IMR-90 (cell line): ENCODE results near the gene NT5M. TPM values are rescaled to one million over a fixed set of nuclear protein-coding genes. Genes with fewer than 3 reads are reported as not detected.

Source experiments
- ATAC-seq: fragments of 200-7000 bp; cut with Tn5 transposase; 2 replicates; pipeline ENCODE4 v1.9.1; 2020; ENCODE audit warnings: low read depth, mild to moderate bottlenecking, moderate library complexity
- BruUV-seq: library from RNA; stranded (reverse); fragments of 400-500 nt; replicated peaks from 2 replicates; lab custom pipeline; 2021; lab: Mats Ljungman, UMichigan
- CTCF ChIA-PET: fragments of 300-600 bp; formaldehyde crosslinking; extraction: SDS; loops from one replicate; lab custom pipeline; 2021; ENCODE audit warnings: antibody characterized with exemption; lab: Yijun Ruan, JAX
- POLR2A ChIA-PET: fragments of 300-600 bp; sonication (Branson Sonifier 250); formaldehyde crosslinking; loops from one replicate; lab custom pipeline; 2022; ENCODE audit warnings: antibody characterized with exemption; ENCODE audit not compliant: unreplicated experiment; lab: Charles Lee
- DNase-seq: peaks from one replicate; pipeline ENCODE4 v3.0.0; 2013
- H2AFZ ChIP-seq: replicated peaks from 2 replicates; pipeline ENCODE3; 2013; ENCODE audit warnings: low read length, mild to moderate bottlenecking; ENCODE audit not compliant: poor library complexity
- H2AK5ac ChIP-seq: 2 replicates; pipeline ENCODE4 v1.6.1; 2013; ENCODE audit warnings: low read depth, low read length, inconsistent platforms
- H2AK9ac ChIP-seq: replicated peaks from 2 replicates; pipeline ENCODE3; 2013; ENCODE audit warnings: mild to moderate bottlenecking, low read depth, low read length, moderate library complexity; ENCODE audit not compliant: poor library complexity
- H2BK120ac ChIP-seq: 2 replicates; pipeline ENCODE4 v1.6.1; 2013; ENCODE audit warnings: low read depth, low read length, inconsistent platforms
- H2BK15ac ChIP-seq: 3 replicates; pipeline ENCODE4 v1.6.1; 2013; ENCODE audit warnings: low read depth, low read length, inconsistent platforms
- H2BK20ac ChIP-seq: 2 replicates; pipeline ENCODE4 v1.6.1; 2013; ENCODE audit warnings: low read depth, mild to moderate bottlenecking, inconsistent platforms, low read length, moderate library complexity
- H2BK5ac ChIP-seq: 2 replicates; pipeline ENCODE4 v1.6.1; 2013; ENCODE audit warnings: mild to moderate bottlenecking, low read depth, low read length, inconsistent platforms; ENCODE audit not compliant: poor library complexity, severe bottlenecking
- H3K14ac ChIP-seq: replicated peaks from 2 replicates; pipeline ENCODE4 v1.6.1; 2013; ENCODE audit warnings: low read depth, low read length, inconsistent platforms
- H3K18ac ChIP-seq: 2 replicates; pipeline ENCODE4 v1.6.1; 2013; ENCODE audit warnings: low read depth, low read length, control low read depth
- H3K23ac ChIP-seq: 2 replicates; pipeline ENCODE4 v1.6.1; 2013; ENCODE audit warnings: low read depth, low read length, inconsistent platforms
- H3K27ac ChIP-seq: 2 replicates; pipeline ENCODE4 v1.5.1; 2013; ENCODE audit warnings: mild to moderate bottlenecking, control low read depth, low read length; ENCODE audit not compliant: insufficient read depth
- H3K27me3 ChIP-seq: 2 replicates; pipeline ENCODE4 v1.6.1; 2013; ENCODE audit warnings: low read length; ENCODE audit not compliant: control insufficient read depth, insufficient read depth
- H3K36me3 ChIP-seq: 2 replicates; pipeline ENCODE4 v1.6.1; 2013; ENCODE audit warnings: low read length, mixed read lengths; ENCODE audit not compliant: control insufficient read depth, insufficient read depth
- H3K4ac ChIP-seq: 2 replicates; pipeline ENCODE4 v1.6.1; 2013; ENCODE audit warnings: low read depth, low read length, inconsistent platforms
- H3K4me1 ChIP-seq: 2 replicates; pipeline ENCODE4 v1.6.1; 2013; ENCODE audit warnings: low read length, mixed read lengths; ENCODE audit not compliant: control insufficient read depth, insufficient read depth
- H3K4me2 ChIP-seq: 2 replicates; pipeline ENCODE4 v1.6.1; 2013; ENCODE audit warnings: low read depth, mild to moderate bottlenecking, control low read depth, low read length, moderate library complexity
- H3K4me3 ChIP-seq: 2 replicates; pipeline ENCODE4 v1.5.1; 2013; ENCODE audit warnings: low read depth, mild to moderate bottlenecking, control low read depth, low read length, moderate library complexity; ENCODE audit not compliant: insufficient read depth
- H3K56ac ChIP-seq: 2 replicates; pipeline ENCODE4 v1.6.1; 2013; ENCODE audit warnings: low read length, inconsistent platforms; ENCODE audit not compliant: insufficient read depth; ENCODE audit errors: extremely low read depth
- H3K79me1 ChIP-seq, 2 experiments: 2 replicates each; pipeline ENCODE4 v1.6.1; 2013; ENCODE audit warnings: low read length in 2 of 2, inconsistent platforms in 1 of 2, low read depth in 1 of 2
- H3K9ac ChIP-seq: 2 replicates; pipeline ENCODE4 v1.6.1; 2013; ENCODE audit warnings: low read depth, low read length, control low read depth
- H3K9me1 ChIP-seq: 2 replicates; pipeline ENCODE4 v1.6.1; 2013; ENCODE audit warnings: low read length, inconsistent platforms; ENCODE audit not compliant: insufficient read depth
- H3K9me3 ChIP-seq: 2 replicates; pipeline ENCODE4 v1.6.1; 2013; ENCODE audit warnings: low read length; ENCODE audit not compliant: control insufficient read depth, insufficient read depth
- H4K20me1 ChIP-seq: 2 replicates; pipeline ENCODE4 v1.6.1; 2013; ENCODE audit warnings: low read length, inconsistent platforms; ENCODE audit not compliant: insufficient read depth
- H4K5ac ChIP-seq: 2 replicates; pipeline ENCODE4 v1.6.1; 2013; ENCODE audit warnings: mild to moderate bottlenecking, low read depth, low read length, control low read depth
- H4K8ac ChIP-seq, 2 experiments: 2 replicates each; pipeline ENCODE4 v1.6.1; 2013; ENCODE audit warnings: low read depth in 2 of 2, low read length in 2 of 2, control low read depth in 1 of 2, inconsistent platforms in 1 of 2
- H4K91ac ChIP-seq: 2 replicates; pipeline ENCODE4 v1.6.1; 2013; ENCODE audit warnings: low read depth, low read length, inconsistent platforms; ENCODE audit not compliant: insufficient read depth
- BHLHE40 ChIP-seq: fragments of 150-350 bp; IDR thresholded peaks from 2 replicates; pipeline ENCODE4 v1.6.1; 2016; ENCODE audit warnings: mild to moderate bottlenecking, low read depth, low read length
- CEBPB ChIP-seq: IDR thresholded peaks from 2 replicates; pipeline ENCODE4 v1.6.1; 2012; ENCODE audit warnings: low read depth, low read length, improper control_type of control experiment
- CHD1 ChIP-seq: IDR thresholded peaks from 2 replicates; pipeline ENCODE4 v1.6.1; 2012; ENCODE audit warnings: low read depth, low read length, improper control_type of control experiment
- FOS ChIP-seq: fragments of 150-350 bp; IDR thresholded peaks from 2 replicates; pipeline ENCODE4 v1.6.1; 2016; ENCODE audit warnings: low read depth, low read length
- MAFK ChIP-seq: IDR thresholded peaks from 2 replicates; pipeline ENCODE4 v1.6.1; 2012; ENCODE audit warnings: low read depth, low read length, improper control_type of control experiment
- MAZ ChIP-seq: IDR thresholded peaks from 2 replicates; pipeline ENCODE4 v1.6.1; 2012; ENCODE audit warnings: low read depth, mild to moderate bottlenecking, low read length, improper control_type of control experiment, moderate library complexity, borderline replicate concordance
- MXI1 ChIP-seq: IDR thresholded peaks from 2 replicates; pipeline ENCODE4 v1.6.1; 2012; ENCODE audit warnings: low read depth, mild to moderate bottlenecking, low read length, moderate library complexity, borderline replicate concordance
- NFE2L2 ChIP-seq: fragments of 150-350 bp; IDR thresholded peaks from 2 replicates; pipeline ENCODE4 v1.6.1; 2016; ENCODE audit warnings: low read depth, mild to moderate bottlenecking, low read length
- POLR2A ChIP-seq: IDR thresholded peaks from 2 replicates; pipeline ENCODE4 v1.6.1; 2012; ENCODE audit warnings: mild to moderate bottlenecking, low read depth, low read length
- RAD21 ChIP-seq: IDR thresholded peaks from 2 replicates; pipeline ENCODE4 v1.6.1; 2012; ENCODE audit warnings: low read length, improper control_type of control experiment
- RCOR1 ChIP-seq: IDR thresholded peaks from 2 replicates; pipeline ENCODE4 v1.6.1; 2012; ENCODE audit warnings: mild to moderate bottlenecking, low read length, improper control_type of control experiment; ENCODE audit not compliant: insufficient replicate concordance
- RFX5 ChIP-seq: IDR thresholded peaks from 2 replicates; pipeline ENCODE4 v1.8.0; 2012; ENCODE audit warnings: low read depth, mild to moderate bottlenecking, low read length, moderate library complexity
- SMC3 ChIP-seq: fragments of 150-350 bp; IDR thresholded peaks from 2 replicates; pipeline ENCODE4 v1.6.1; 2016; ENCODE audit warnings: low read depth, mild to moderate bottlenecking, antibody characterized with exemption, low read length, moderate library complexity
- WGBS, 2 experiments: methylation state at CpG; one replicate each; pipeline versions ENCODE4 v1.1.5 to v1.1.7; 2013; ENCODE audit warnings: missing lambda C conversion rate in 2 of 2; ENCODE audit not compliant: insufficient read length in 1 of 2; ENCODE audit errors: extremely low coverage in 2 of 2; 5-methylcytosine and 5-hydroxymethylcytosine counted together
- dilution Hi-C: fragments of 300-500 bp; cut with HindIII; formaldehyde crosslinking; loops from one replicate; pipeline ENCODE4 v1.14.3; 2018; ENCODE audit warnings: low sequenced_read_pairs; ENCODE audit not compliant: unreplicated experiment
- in situ Hi-C: fragments of 300-500 bp; cut with MboI; formaldehyde crosslinking; loops from 3 replicates; pipeline ENCODE4 v1.14.3; 2019; ENCODE audit warnings: low sequenced_read_pairs, inconsistent platforms, mixed read lengths
- intact Hi-C: fragments of 100-400 bp; cut with micrococcal nuclease; formaldehyde crosslinking; loops from 2 replicates; pipeline ENCODE4 v1.10.0; 2022
- polyA plus RNA-seq, 3 experiments: library from polyadenylated mRNA; depleted of rRNA; stranded (reverse); fragments of >200 nt; gene quantifications; 2 replicates each; pipeline ENCODE4 v1.2.3, GENCODE V29; 2012; ENCODE audit warnings: low replicate concordance in 1 of 3
- total RNA-seq: library from RNA; depleted of rRNA; stranded (reverse); fragments of >200 nt; gene quantifications from 2 replicates; pipeline ENCODE4 v1.2.3, GENCODE V29; 2012
- TF ChIP-seq, protein P1 (sequence below): fragments of 150-350 bp; IDR thresholded peaks from 2 replicates; pipeline ENCODE4 v1.6.1; 2017; ENCODE audit warnings: mild to moderate bottlenecking, antibody characterized with exemption, low read length, low read depth
- TF ChIP-seq, protein P2 (sequence below): fragments of 150-350 bp; IDR thresholded peaks from 2 replicates; pipeline ENCODE4 v1.6.1; 2016; ENCODE audit warnings: low read depth, mild to moderate bottlenecking, low read length, moderate library complexity, borderline replicate concordance
- TF ChIP-seq, protein P3 (sequence below): conservative IDR thresholded peaks from 2 replicates; pipeline ENCODE4 v1.5.1; 2012; ENCODE audit warnings: mild to moderate bottlenecking, low read depth, low read length, improper control_type of control experiment

Gene NT5M
- total and polyA plus RNA-seq, 2 of the 4 experiments (the other 2 are of a cell fraction), result 0.18 to 0.32 TPM

DNA sequence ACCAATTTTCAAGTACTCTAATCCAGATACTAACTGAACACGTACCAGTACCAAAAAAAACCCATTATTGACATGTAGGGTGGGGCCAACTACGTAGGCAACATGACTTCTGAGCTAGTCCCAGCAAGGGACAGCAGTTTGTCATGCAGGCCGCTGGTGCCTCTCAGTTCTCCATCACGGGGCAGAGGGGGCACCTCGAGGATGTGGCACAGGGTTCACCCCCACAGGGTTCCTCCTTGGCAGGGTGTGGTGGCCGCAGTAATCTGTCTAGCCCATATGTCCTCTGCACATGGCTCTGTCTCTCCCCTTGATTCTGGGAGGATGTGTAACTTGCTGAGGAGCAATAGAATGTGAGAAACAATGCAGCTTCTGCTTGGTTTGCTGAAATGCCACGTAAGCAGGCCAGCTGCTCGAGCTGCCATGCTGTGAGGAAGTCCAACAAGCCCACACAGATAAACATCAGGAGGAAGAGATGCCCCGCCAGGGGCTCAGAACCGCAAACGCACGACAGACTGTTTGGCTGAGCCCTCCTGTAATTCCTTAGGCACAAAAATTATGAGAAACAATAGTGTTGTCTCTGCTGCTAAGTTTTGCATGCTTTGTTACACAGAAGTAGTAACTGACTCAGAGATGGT, 62.4 kb downstream of the NT5M start:
- 80% methylated on average over 1 of the region's 12 CpGs; no CpG with 5 or more reads in 1 of the 2 experiments for WGBS, 2 experiments
- H2AFZ ChIP-seq, result no peak overlapping the region
- no peak overlapping the region for H2AK5ac ChIP-seq
- no peak overlapping the region for H3K4me2 ChIP-seq
- no peak overlapping the region for H3K9ac ChIP-seq
- H2BK5ac ChIP-seq, result no peak overlapping the region
- ATAC-seq (no peak), DNase-seq (no peak)
- no peak overlapping the region for H3K14ac ChIP-seq
- no peak overlapping the region for H3K27ac ChIP-seq
- no peak overlapping the region for H2BK15ac ChIP-seq
- no peak overlapping the region for H3K4me3 ChIP-seq
- no peak overlapping the region for H2AK9ac ChIP-seq
- no peak overlapping the region for H3K18ac ChIP-seq
- no peaks in the 10 kb centered on the region for H3K36me3 ChIP-seq
- H3K9me1 ChIP-seq, result no peaks in the 10 kb centered on the region; the same call in 1 of the 2 replicates
- no peak overlapping the region for H4K5ac ChIP-seq
- H2BK120ac ChIP-seq, result no peak overlapping the region
- H3K4ac ChIP-seq, result no peak overlapping the region
- no peak for TF ChIP-seq MAZ
- TF ChIP-seq, protein P1, sequence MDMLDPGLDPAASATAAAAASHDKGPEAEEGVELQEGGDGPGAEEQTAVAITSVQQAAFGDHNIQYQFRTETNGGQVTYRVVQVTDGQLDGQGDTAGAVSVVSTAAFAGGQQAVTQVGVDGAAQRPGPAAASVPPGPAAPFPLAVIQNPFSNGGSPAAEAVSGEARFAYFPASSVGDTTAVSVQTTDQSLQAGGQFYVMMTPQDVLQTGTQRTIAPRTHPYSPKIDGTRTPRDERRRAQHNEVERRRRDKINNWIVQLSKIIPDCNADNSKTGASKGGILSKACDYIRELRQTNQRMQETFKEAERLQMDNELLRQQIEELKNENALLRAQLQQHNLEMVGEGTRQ, result no peak
- TF ChIP-seq FOS, result no peak
- no peak for TF ChIP-seq RCOR1
- TF ChIP-seq MAFK, result no peak
- TF ChIP-seq RFX5, result no peak
- TF ChIP-seq NFE2L2, result no peak
- no peak for TF ChIP-seq BHLHE40
- TF ChIP-seq, protein P2, sequence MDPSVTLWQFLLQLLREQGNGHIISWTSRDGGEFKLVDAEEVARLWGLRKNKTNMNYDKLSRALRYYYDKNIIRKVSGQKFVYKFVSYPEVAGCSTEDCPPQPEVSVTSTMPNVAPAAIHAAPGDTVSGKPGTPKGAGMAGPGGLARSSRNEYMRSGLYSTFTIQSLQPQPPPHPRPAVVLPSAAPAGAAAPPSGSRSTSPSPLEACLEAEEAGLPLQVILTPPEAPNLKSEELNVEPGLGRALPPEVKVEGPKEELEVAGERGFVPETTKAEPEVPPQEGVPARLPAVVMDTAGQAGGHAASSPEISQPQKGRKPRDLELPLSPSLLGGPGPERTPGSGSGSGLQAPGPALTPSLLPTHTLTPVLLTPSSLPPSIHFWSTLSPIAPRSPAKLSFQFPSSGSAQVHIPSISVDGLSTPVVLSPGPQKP, result no peak
- no peak for TF ChIP-seq SMC3
- TF ChIP-seq MXI1, result no peak
- TF ChIP-seq CHD1, result no peak
- TF ChIP-seq, protein P3, sequence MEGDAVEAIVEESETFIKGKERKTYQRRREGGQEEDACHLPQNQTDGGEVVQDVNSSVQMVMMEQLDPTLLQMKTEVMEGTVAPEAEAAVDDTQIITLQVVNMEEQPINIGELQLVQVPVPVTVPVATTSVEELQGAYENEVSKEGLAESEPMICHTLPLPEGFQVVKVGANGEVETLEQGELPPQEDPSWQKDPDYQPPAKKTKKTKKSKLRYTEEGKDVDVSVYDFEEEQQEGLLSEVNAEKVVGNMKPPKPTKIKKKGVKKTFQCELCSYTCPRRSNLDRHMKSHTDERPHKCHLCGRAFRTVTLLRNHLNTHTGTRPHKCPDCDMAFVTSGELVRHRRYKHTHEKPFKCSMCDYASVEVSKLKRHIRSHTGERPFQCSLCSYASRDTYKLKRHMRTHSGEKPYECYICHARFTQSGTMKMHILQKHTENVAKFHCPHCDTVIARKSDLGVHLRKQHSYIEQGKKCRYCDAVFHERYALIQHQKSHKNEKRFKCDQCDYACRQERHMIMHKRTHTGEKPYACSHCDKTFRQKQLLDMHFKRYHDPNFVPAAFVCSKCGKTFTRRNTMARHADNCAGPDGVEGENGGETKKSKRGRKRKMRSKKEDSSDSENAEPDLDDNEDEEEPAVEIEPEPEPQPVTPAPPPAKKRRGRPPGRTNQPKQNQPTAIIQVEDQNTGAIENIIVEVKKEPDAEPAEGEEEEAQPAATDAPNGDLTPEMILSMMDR, result no peak
- no peak for TF ChIP-seq RAD21
- no peak for TF ChIP-seq POLR2A
- TF ChIP-seq CEBPB, result no peak
- no peak overlapping the region for H4K91ac ChIP-seq
- POLR2A ChIA-PET, result no interaction called here
- peaks cover 2% of the 10 kb centered on the region; the same call in 1 of the 2 replicates for H3K4me1 ChIP-seq
- intact Hi-C loops (no loop called here), in situ Hi-C loops (loop anchor here (25.0 kb wide), 1 partner anchor 522 kb away; no protein-coding TSS in a partner anchor), dilution Hi-C loops (no loop called here)
- H3K9me3 ChIP-seq, result peaks cover 7% of the 10 kb centered on the region
- no peak overlapping the region for H3K23ac ChIP-seq
- no peaks in the 10 kb centered on the region for H3K79me1 ChIP-seq
- BruUV-seq, result no TSS peak
- H4K8ac ChIP-seq, result no peak overlapping the region
- CTCF ChIA-PET, result interaction anchor here (0.7 kb wide), 1 partner anchor 103 kb away, joined by 3 read pairs; no protein-coding TSS in a partner anchor
- peaks cover 10% of the 10 kb centered on the region; the same call in 1 of the 2 replicates for H3K27me3 ChIP-seq
- no peak overlapping the region for H2BK20ac ChIP-seq
- H4K20me1 ChIP-seq, result no peaks in the 10 kb centered on the region
- no peak overlapping the region for H3K56ac ChIP-seq
